ENCODE results near the gene PLK5.
"Not testable (repeated sequence)": the region's sequence is repeated elsewhere in the genome, so short reads cannot be mapped to it uniquely, and the experiment has no call there.

The PLK5 gene

GRCh38 chr19:1516395-1516753, 7.5 kb upstream of the PLK5 start:
- H3K27me3 ChIP-seq, result peaks cover 24% of the 10 kb centered on the region
- no peaks in the 10 kb centered on the region for H3K36me3 ChIP-seq
- no peaks in the 10 kb centered on the region for H3K4me1 ChIP-seq
- no peak for TF ChIP-seq CTCF (IDR thresholded peaks at IDR 0.05; ENCODE audit: low read depth, low read length)
- H3K9me3 ChIP-seq, result no peaks in the 10 kb centered on the region
- no peak overlapping the region for H3K4me3 ChIP-seq (ENCODE audit: low read depth, low read length)
- no peak for DNase-seq

- no peak for DNase-seq
- no peaks in the 10 kb centered on the region for H3K36me3 ChIP-seq
- H3K4me1 ChIP-seq, result no peaks in the 10 kb centered on the region
- peaks cover 12% of the 10 kb centered on the region for H3K27me3 ChIP-seq
- H3K9me3 ChIP-seq, result no peaks in the 10 kb centered on the region
- no peak overlapping the region for H3K4me3 ChIP-seq (ENCODE audit: low read depth, low read length)
- no peak for TF ChIP-seq CTCF (IDR thresholded peaks at IDR 0.05; ENCODE audit: low read depth, low read length)
Measured at GRCh38 chr19:1518471-1518870, 5.4 kb upstream of the PLK5 start.

- H3K4me3 ChIP-seq (ENCODE audit: low read depth, low read length); H3K4me1 ChIP-seq; H3K9me3 ChIP-seq; H3K36me3 ChIP-seq; DNase-seq: not testable (repeated sequence)
- H3K27me3 ChIP-seq, result peaks cover 22% of the 10 kb centered on the region
Measured at GRCh38 chr19:1519802-1520201, 4.1 kb upstream of the PLK5 start.

- peaks cover 27% of the 10 kb centered on the region for H3K27me3 ChIP-seq
- H3K4me3 ChIP-seq (ENCODE audit: low read depth, low read length), result no peak overlapping the region
- no peaks in the 10 kb centered on the region for H3K4me1 ChIP-seq
- DNase-seq, result no peak
- no peaks in the 10 kb centered on the region for H3K9me3 ChIP-seq
- no peak for TF ChIP-seq CTCF (IDR thresholded peaks at IDR 0.05; ENCODE audit: low read depth, low read length)
- no peaks in the 10 kb centered on the region for H3K36me3 ChIP-seq
Measured at GRCh38 chr19:1520203-1520780, 3.6 kb upstream of the PLK5 start.

- TF ChIP-seq CTCF (IDR thresholded peaks at IDR 0.05; ENCODE audit: low read depth, low read length), result no peak
- no peak for DNase-seq
- peaks cover 38% of the 10 kb centered on the region for H3K27me3 ChIP-seq
- no peaks in the 10 kb centered on the region for H3K4me1 ChIP-seq
- no peaks in the 10 kb centered on the region for H3K9me3 ChIP-seq
- no peak overlapping the region for H3K4me3 ChIP-seq (ENCODE audit: low read depth, low read length)
- H3K36me3 ChIP-seq, result no peaks in the 10 kb centered on the region
Measured at GRCh38 chr19:1521636-1522035, 2.2 kb upstream of the PLK5 start.

- no peaks in the 10 kb centered on the region for H3K4me1 ChIP-seq
- no peaks in the 10 kb centered on the region for H3K36me3 ChIP-seq
- TF ChIP-seq CTCF (IDR thresholded peaks at IDR 0.05; ENCODE audit: low read depth, low read length), result no peak
- H3K4me3 ChIP-seq (ENCODE audit: low read depth, low read length), result no peak overlapping the region
- no peak for DNase-seq
- H3K9me3 ChIP-seq, result no peaks in the 10 kb centered on the region
- H3K27me3 ChIP-seq, result peaks cover 38% of the 10 kb centered on the region
Measured at GRCh38 chr19:1522061-1522460, 1.8 kb upstream of the PLK5 start.

GRCh38 chr19:1522838-1523237, 1.0 kb upstream of the PLK5 start:
- Histone ChIP-seq H3K4me3 (ENCODE audit: low read depth, low read length) (no peak overlapping the region), H3K27me3 (peaks cover 38% of the 10 kb centered on the region), H3K36me3 (no peaks in the 10 kb centered on the region), H3K4me1 (no peaks in the 10 kb centered on the region), H3K9me3 (no peaks in the 10 kb centered on the region)
- TF ChIP-seq CTCF (IDR thresholded peaks at IDR 0.05; ENCODE audit: low read depth, low read length), result no peak
- DNase-seq, result no peak

Data from BE2C (cell line).